RWPE2 (cell line): ENCODE data around the gene CREB3L1.

Source experiments
- ATAC-seq: fragments of 200-7000 bp; cut with Tn5 transposase; 3 replicates; pipeline ENCODE4 v1.9.1; 2021; ENCODE audit warnings: low read depth
- DNase-seq: peaks from one replicate; pipeline ENCODE4 v3.0.0-alpha.2; 2020; ENCODE audit warnings: low spot score
- H3K27ac ChIP-seq: fragments of 450-650 bp; 2 replicates; pipeline ENCODE4 v1.5.1; 2017; ENCODE audit warnings: mild to moderate bottlenecking; ENCODE audit not compliant: poor library complexity, severe bottlenecking
- H3K27me3 ChIP-seq: fragments of 250-450 bp; sonication (Bioruptor Pico); 2 replicates; pipeline ENCODE4 v1.5.1; 2021; ENCODE audit warnings: mild to moderate bottlenecking, moderate library complexity; ENCODE audit not compliant: insufficient read depth, poor library complexity, severe bottlenecking
- H3K36me3 ChIP-seq: fragments of 250-450 bp; sonication (Bioruptor Pico); 2 replicates; pipeline ENCODE4 v1.5.1; 2020; ENCODE audit warnings: low read depth, mild to moderate bottlenecking, moderate library complexity
- H3K4me1 ChIP-seq: fragments of 250-450 bp; sonication (Bioruptor Pico); 2 replicates; pipeline ENCODE4 v1.5.1; 2021; ENCODE audit warnings: mild to moderate bottlenecking, moderate library complexity; ENCODE audit not compliant: insufficient read depth, poor library complexity, severe bottlenecking
- H3K4me3 ChIP-seq: fragments of 250-450 bp; sonication (Bioruptor Pico); 2 replicates; pipeline ENCODE4 v1.5.1; 2021; ENCODE audit warnings: mild to moderate bottlenecking, moderate library complexity; ENCODE audit not compliant: severe bottlenecking
- H3K9me3 ChIP-seq: fragments of 250-450 bp; sonication (Bioruptor Pico); 2 replicates; pipeline ENCODE4 v1.5.1; 2021; ENCODE audit warnings: mild to moderate bottlenecking, moderate library complexity; ENCODE audit not compliant: severe bottlenecking
- TF ChIP-seq, protein P1 (sequence below): fragments of 450-650 bp; IDR thresholded peaks from one replicate; pipeline ENCODE4 v1.5.1; 2017; ENCODE audit warnings: mild to moderate bottlenecking, moderate library complexity; ENCODE audit not compliant: poor library complexity, severe bottlenecking

Gene CREB3L1

GRCh38 chr11:46343520-46343919 is 66.1 kb downstream of the CREB3L1 start:
- no peaks in the 10 kb centered on the region for H3K9me3 ChIP-seq
- H3K36me3 ChIP-seq: no peaks in the 10 kb centered on the region
- no peaks in the 10 kb centered on the region for H3K27me3 ChIP-seq
- DNase-seq (no peak), ATAC-seq (no peak)
- H3K4me1 ChIP-seq: peaks cover 5% of the 10 kb centered on the region
- TF ChIP-seq, protein P1, sequence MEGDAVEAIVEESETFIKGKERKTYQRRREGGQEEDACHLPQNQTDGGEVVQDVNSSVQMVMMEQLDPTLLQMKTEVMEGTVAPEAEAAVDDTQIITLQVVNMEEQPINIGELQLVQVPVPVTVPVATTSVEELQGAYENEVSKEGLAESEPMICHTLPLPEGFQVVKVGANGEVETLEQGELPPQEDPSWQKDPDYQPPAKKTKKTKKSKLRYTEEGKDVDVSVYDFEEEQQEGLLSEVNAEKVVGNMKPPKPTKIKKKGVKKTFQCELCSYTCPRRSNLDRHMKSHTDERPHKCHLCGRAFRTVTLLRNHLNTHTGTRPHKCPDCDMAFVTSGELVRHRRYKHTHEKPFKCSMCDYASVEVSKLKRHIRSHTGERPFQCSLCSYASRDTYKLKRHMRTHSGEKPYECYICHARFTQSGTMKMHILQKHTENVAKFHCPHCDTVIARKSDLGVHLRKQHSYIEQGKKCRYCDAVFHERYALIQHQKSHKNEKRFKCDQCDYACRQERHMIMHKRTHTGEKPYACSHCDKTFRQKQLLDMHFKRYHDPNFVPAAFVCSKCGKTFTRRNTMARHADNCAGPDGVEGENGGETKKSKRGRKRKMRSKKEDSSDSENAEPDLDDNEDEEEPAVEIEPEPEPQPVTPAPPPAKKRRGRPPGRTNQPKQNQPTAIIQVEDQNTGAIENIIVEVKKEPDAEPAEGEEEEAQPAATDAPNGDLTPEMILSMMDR: no peak
- no peak overlapping the region for H3K4me3 ChIP-seq
- H3K27ac ChIP-seq: peak overlapping the region; percentile 16

DNA sequence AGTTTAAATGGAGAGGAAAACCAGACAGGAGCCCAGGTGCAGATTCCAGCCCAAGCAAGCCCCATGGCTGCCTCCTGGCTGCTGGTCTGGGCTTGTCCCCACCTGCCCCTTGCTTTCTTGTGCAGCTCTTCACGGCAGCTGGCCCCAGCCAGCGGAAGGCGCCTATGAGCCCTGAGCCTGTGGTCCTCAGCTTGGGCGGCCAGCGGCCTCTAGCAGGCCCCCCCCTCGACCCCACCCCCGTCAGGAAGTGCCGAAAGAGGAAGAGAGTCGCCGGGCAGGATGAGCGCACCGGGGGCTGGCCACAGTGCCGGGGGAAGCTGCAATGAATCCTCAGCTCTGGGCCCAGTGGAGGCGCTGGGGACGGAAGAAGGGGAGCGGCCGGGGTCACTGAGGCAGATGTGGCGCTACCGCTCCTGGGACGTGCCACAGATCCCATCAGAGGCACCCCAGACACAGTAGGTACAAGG is 67.7 kb downstream of the CREB3L1 start:
- no peak for DNase-seq

GRCh38 chr11:46345881-46346484 is 68.5 kb downstream of the CREB3L1 start:
- Histone ChIP-seq H3K4me1 (peaks cover 5% of the 10 kb centered on the region), H3K36me3 (no peaks in the 10 kb centered on the region), H3K27ac (peak overlapping the region; percentile 53), H3K27me3 (no peaks in the 10 kb centered on the region), H3K9me3 (no peaks in the 10 kb centered on the region), H3K4me3 (peak overlapping the region; percentile 27)
- ATAC-seq (no peak), DNase-seq (no peak)
- TF ChIP-seq, protein P1: no peak

More for the DNA sequence above, 67.7 kb downstream of the CREB3L1 start:
- Histone ChIP-seq H3K4me1 (peaks cover 5% of the 10 kb centered on the region), H3K4me3 (peak overlapping the region; percentile 27), H3K27me3 (no peaks in the 10 kb centered on the region), H3K27ac (peak overlapping the region; percentile 53), H3K36me3 (no peaks in the 10 kb centered on the region), H3K9me3 (no peaks in the 10 kb centered on the region)
- peak; percentile 53 for ATAC-seq
- TF ChIP-seq, protein P1: peak; percentile 16

- ATAC-seq: peak; percentile 63
- peaks cover 5% of the 10 kb centered on the region for H3K4me1 ChIP-seq
- H3K9me3 ChIP-seq: no peaks in the 10 kb centered on the region
- H3K4me3 ChIP-seq: peak within 1 kb of the TSS; percentile 97
- peak within 1 kb of the TSS; percentile 53 for H3K27ac ChIP-seq
- DNase-seq: no peak
- TF ChIP-seq, protein P1: peak; percentile 99
- no peaks in the 10 kb centered on the region for H3K36me3 ChIP-seq
- H3K27me3 ChIP-seq: no peaks in the 10 kb centered on the region
Measured at GRCh38 chr11:46346886-46347636, 69.6 kb downstream of the CREB3L1 start, which contains the start of gene DGKZ. DGKZ (plus strand) TSS chr11:46347463; CDS start chr11:46347660, 197 bp downstream.
